NCI-H1930 (cell line): ENCODE data around the gene NR3C2.
A peak's percentile ranks its signal among the peaks of the same experiment; 100 is the strongest.
"Not testable (repeated sequence)": the region's sequence is repeated elsewhere in the genome, so short reads cannot be mapped to it uniquely, and the experiment has no call there.

ENCODE experiments used
- DNase-seq, 2 experiments: peaks; one replicate each; lab custom pipeline; 2025; lab: John Stamatoyannopoulos, UW

NR3C2 gene

GRCh38 chr4:148170408-148171365, 271.5 kb downstream of the NR3C2 start:
- no peak for DNase-seq

DNA sequence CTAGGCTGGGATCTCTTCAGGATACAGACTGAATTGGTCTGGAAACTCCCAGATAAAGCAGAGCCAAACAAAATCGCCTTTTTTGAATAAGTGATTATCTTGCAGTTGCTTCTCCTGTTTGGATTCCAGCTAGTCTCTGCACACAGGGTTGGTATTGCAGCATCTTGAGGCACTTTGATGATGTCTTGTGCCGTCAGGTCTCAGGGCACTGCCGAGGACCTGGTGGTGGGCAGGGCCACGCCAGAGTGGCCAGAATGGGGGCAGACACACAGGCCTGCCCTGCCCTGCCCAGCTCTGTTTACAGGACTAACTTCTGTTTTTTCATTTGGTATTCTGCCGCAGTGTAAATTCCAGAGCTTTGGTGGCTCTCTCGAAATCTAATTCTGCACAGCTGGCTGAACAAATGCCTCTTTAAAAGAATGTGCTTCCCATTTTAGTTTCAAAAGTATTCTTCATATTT, 276.1 kb downstream of the NR3C2 start:
- DNase-seq: no peak

DNA sequence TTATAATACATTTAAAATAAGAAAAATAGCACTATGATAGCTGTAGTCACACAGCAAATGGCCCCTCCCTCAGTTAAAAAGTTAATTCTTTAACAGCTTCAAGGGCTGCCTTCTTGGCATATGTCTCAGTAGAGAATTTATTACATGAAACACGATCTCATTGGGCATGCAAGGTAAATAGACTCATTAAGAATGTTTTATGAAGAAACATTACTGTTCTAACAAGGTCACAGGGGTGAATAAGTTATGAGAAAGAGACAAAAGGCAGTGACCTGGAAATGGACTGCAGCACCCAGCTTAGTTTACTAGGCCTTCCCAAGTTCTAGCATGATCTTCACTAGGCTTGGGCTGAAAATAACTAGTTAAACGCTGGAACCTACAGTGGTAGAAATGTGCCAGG, 277.7 kb downstream of the NR3C2 start:
- DNase-seq: no peak

- DNase-seq: no peak
Observed at GRCh38 chr4:148162991-148163390, 279.2 kb downstream of the NR3C2 start.

DNA sequence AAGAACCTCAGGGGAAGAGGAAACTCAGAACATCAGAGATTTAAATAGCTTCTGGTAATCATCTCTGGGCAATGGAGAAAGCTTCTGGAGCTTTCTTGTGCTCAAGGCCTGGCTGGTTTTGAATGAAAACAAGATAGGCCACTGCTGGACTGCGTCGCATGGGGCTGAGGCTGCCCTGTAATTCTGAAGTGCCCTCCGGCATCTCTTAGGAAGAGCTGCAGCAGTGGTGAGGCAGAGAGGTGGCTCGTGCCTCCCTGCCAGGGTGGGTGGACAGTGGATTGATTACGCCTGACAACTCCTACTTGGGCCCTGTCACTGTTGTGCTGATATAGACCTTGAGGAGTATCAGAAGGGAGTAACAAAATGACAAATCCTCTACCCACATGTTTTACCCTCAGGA, 279.7 kb downstream of the NR3C2 start:
- no peak for DNase-seq

DNA sequence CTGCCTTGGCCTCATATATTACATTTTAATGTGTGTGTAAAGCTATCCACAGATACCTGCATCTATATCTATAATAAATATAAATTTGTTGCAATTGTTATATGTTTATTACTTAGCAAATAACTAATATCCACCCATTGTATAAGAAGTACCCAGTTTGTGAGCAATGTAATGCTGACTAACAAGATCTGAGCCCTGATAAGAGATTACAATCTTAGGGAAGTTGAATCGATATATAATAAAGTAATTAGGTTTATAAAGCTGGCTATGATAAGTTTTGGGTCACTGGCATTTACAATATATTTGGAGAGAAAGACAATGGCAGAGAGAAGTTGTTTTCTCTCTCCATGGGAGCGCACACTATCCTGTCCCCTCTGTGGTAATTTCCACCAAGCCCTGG, 280.6 kb downstream of the NR3C2 start:
- no peak for DNase-seq

DNA sequence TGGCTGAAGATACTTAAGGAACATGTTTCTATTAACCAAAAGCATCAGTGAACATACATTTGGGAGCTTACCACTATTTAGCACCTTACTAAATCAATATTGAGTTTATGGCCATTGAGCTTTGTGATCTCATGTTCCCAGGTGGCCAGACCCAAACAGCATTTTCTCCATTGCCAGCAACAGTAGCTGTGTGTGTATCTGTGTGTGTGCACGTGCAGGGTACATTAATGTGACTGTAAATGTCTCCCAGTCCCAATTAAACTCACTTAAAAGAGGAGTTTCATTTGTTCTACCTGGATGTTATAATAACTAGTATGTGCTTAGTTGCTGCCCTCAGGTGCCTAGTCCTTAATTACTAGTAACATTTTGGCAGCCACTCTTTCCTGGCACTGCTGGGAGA, 282.4 kb downstream of the NR3C2 start:
- no peak for DNase-seq

DNA sequence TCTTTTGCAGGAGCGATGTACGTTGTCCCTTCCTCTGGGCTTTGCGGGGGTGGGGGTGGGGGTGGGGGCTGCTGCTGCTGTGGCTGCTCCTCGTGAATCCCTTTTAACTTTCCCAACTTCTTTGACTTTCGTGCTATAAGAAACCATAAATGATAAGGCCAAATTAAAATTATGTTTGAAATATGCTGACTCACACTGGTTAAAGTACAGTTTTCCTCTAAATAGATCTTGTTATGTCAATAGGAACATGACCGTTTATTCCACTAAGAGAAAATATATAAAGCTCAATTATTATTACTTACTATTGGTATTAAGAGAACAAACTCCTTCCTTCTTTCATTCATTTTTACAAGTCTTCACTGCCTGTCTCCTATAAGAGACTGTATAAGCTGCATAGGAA, 287.4 kb downstream of the NR3C2 start:
- no peak for DNase-seq

- no peak for DNase-seq
Observed at GRCh38 chr4:148152868-148153625, 289.2 kb downstream of the NR3C2 start.

DNA sequence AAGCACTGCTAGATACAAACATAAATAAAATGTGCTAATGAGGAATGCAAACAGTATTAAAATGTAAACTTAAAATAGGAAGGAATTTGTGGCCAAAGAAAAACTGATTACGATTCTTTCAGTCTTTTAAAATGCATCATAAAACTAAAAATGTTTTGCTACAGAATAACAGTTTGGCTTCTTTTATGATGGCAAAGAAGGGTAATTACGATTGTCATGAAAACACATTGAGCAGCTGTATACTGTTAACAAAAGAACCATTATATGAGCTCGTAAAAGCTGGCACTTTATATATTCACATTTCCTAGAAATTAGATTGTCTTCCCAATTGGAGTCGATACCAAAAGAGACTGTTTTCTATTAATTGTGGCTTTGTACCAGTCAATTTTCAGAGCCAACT, 290.4 kb downstream of the NR3C2 start:
- peak; percentile 1 to 10 for DNase-seq

- DNase-seq: no peak
Observed at GRCh38 chr4:148145475-148145874, 296.7 kb downstream of the NR3C2 start.

- no peak for DNase-seq
Observed at GRCh38 chr4:148143174-148143573, 299.0 kb downstream of the NR3C2 start.

- no peak for DNase-seq
Observed at GRCh38 chr4:148141501-148141900, 300.7 kb downstream of the NR3C2 start.

DNA sequence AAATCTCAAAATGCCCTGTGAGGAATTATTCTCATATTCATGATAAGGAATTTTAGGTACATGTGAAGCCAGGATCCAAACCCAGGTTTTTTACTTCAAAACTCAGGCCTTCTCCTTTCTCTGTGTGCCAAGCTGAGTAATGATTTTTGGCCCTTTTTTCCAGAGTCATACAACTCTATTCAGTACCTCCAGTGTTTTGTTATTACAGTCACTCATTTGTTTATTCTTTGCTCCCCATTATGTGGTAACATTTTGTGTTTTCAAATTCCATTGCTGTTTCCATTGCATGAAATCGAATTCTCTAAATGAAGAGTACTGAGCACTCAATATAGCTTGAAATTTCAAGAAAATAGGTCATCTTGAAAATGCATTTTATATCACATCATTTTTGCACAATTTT, 315.4 kb downstream of the NR3C2 start:
- DNase-seq: no peak

- no peak for DNase-seq
Observed at GRCh38 chr4:148124512-148124911, 317.7 kb downstream of the NR3C2 start.

GRCh38 chr4:148123161-148123560, 319.1 kb downstream of the NR3C2 start:
- DNase-seq: not testable (repeated sequence)

- DNase-seq: no peak
Observed at GRCh38 chr4:148120216-148120615, 322.0 kb downstream of the NR3C2 start.

GRCh38 chr4:148118633-148119032, 323.6 kb downstream of the NR3C2 start:
- DNase-seq: no peak

GRCh38 chr4:148118179-148118578, 324.0 kb downstream of the NR3C2 start:
- DNase-seq: no peak

DNA sequence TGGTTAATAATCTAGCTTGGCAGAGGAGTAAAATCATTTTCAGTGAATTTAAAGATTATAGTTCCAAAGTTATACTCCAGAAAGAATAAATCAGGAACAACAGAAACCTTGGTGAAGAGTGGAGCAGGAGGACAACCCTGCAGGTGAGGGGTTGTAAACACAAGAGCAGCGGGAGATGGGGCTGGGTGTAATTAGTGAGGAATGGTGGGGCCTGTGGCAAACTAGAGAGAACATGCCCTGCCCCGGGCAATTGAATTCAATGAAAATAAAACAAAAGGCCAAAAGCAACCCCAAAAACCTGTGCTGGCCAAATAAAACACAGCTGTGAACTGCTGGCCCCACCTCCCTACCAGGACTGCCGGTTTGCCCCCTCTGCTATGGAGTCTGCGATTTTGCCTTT, 325.2 kb downstream of the NR3C2 start:
- DNase-seq: no peak

DNA sequence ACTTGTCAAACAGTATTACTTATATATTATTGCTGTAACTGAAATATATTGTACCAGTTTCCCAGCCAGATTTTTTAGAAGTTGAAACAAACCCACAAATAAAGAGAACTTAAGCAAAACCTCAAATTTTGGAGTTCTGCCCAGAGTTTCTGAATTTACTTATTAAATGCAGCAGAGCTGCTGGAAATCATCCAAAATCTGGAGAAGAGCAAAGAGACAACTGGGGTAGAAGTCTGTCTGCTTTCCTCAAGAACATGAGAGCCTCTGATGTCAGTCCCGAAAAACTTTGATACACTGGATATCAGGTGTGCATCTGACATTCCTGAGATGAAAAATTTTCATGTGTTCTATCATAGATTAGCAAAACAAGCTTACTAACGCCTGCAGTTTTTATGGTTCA, 325.9 kb downstream of the NR3C2 start:
- no peak for DNase-seq

DNA sequence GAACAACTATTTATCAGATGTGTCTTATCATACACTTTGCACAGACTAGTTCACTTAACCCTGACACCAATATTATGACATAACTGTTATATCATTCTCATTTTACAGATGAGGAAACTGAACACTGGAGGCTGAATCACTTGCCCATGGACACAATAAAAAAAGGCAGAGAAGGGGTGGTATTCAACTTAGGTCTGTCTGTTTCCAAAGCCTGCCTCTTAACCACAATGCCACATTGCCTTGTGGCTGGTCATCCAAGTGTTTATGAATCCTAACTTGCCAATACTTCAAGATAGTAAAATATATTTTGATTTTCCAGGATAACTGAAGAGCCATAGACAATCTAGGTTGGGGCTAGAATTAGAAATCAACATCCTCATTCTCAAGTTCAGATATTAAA, 327.8 kb downstream of the NR3C2 start:
- no peak for DNase-seq
